Liver (tissue), 9 donors: ENCODE data around the gene PUS1. TPM values are rescaled to one million over a fixed set of nuclear protein-coding genes. Genes with fewer than 3 reads are reported as not detected.

Experiments
- DNase-seq: peaks from one replicate; pipeline ENCODE4 v3.0.0-alpha.2; 2017; ENCODE audit warnings: low spot score
- H3K27ac ChIP-seq, 2 donors: one replicate each; pipeline ENCODE4 v1.7.0; 2013; ENCODE audit warnings: inconsistent platforms in 2 of 2, low read length in 2 of 2, control low read depth in 1 of 2, low read depth in 1 of 2, mild to moderate bottlenecking in 1 of 2
- H3K27me3 ChIP-seq, 4 donors: one replicate each; pipeline versions ENCODE4 v1.6.1 to v1.7.0; 2013; ENCODE audit warnings: low read length in 3 of 4, inconsistent platforms in 1 of 4, mild to moderate bottlenecking in 1 of 4, moderate library complexity in 1 of 4; ENCODE audit not compliant: control insufficient read depth in 4 of 4, insufficient read depth in 4 of 4
- H3K36me3 ChIP-seq, 4 donors: one replicate each; pipeline versions ENCODE4 v1.6.1 to v1.7.0; 2013; ENCODE audit warnings: low read length in 3 of 4, mild to moderate bottlenecking in 3 of 4, low read depth in 1 of 4, moderate library complexity in 1 of 4; ENCODE audit not compliant: control insufficient read depth in 4 of 4, insufficient read depth in 3 of 4
- H3K4me1 ChIP-seq, 4 donors: one replicate each; pipeline versions ENCODE4 v1.6.1 to v1.7.0; 2013; ENCODE audit warnings: low read length in 3 of 4, mild to moderate bottlenecking in 3 of 4, moderate library complexity in 1 of 4; ENCODE audit not compliant: control insufficient read depth in 4 of 4, insufficient read depth in 4 of 4
- H3K4me3 ChIP-seq, 3 donors: one replicate each; pipeline versions ENCODE4 v1.6.1 to v1.7.0; 2013; ENCODE audit warnings: low read length in 3 of 3, control low read depth in 1 of 3, low read depth in 1 of 3, mild to moderate bottlenecking in 1 of 3
- H3K9ac ChIP-seq, 2 donors: one replicate each; pipeline ENCODE4 v1.7.0; 2013; ENCODE audit warnings: low read length in 2 of 2, mild to moderate bottlenecking in 2 of 2, moderate library complexity in 2 of 2, control low read depth in 1 of 2, low read depth in 1 of 2
- H3K9me3 ChIP-seq, 4 donors: one replicate each; pipeline versions ENCODE4 v1.6.1 to v1.7.0; 2013; ENCODE audit warnings: low read length in 3 of 4; ENCODE audit not compliant: control insufficient read depth in 4 of 4
- EGR1 ChIP-seq, 2 donors: IDR thresholded peaks; 2 replicates each; pipeline ENCODE4 v1.6.1; 2016 to 2018; ENCODE audit warnings: antibody characterized with exemption in 2 of 2, low read depth in 2 of 2
- FOXA2 ChIP-seq: IDR thresholded peaks from 2 replicates; pipeline ENCODE4 v1.6.1; 2016; ENCODE audit warnings: antibody characterized with exemption
- HNF4A ChIP-seq, 2 donors: conservative IDR thresholded peaks; 2 replicates each; pipeline ENCODE4 v1.6.1; 2016; ENCODE audit warnings: antibody characterized with exemption in 2 of 2, mild to moderate bottlenecking in 2 of 2
- HNF4G ChIP-seq: IDR thresholded peaks from 2 replicates; pipeline ENCODE4 v1.6.1; 2016; ENCODE audit warnings: antibody characterized with exemption
- RXRA ChIP-seq, 2 donors: IDR thresholded peaks; 2 replicates each; pipeline ENCODE4 v1.6.1; 2017 to 2018; ENCODE audit warnings: antibody characterized with exemption in 2 of 2, mild to moderate bottlenecking in 1 of 2
- SP1 ChIP-seq: IDR thresholded peaks from 2 replicates; pipeline ENCODE4 v1.6.1; 2018; ENCODE audit warnings: antibody characterized with exemption, mild to moderate bottlenecking
- TAF1 ChIP-seq: conservative IDR thresholded peaks from 2 replicates; pipeline ENCODE4 v1.6.1; 2016; ENCODE audit warnings: antibody characterized with exemption, mild to moderate bottlenecking
- WGBS: extraction: QIAGEN DNeasy Blood & Tissue Kit; methylation state at CpG from one replicate; pipeline ENCODE4 v1.1.7; 2013; 5-methylcytosine and 5-hydroxymethylcytosine counted together
- polyA plus RNA-seq, 2 donors: library from polyadenylated mRNA; stranded (reverse) in 1 of 2; unstranded in 1 of 2; fragments of 200-250 nt in 1 of 2; fragments of >200 nt in 1 of 2; fragmentation: Nextera tagmentation in 1 of 2; extraction: Ambion mirVana in 1 of 2; gene quantifications; one replicate each; pipeline versions ENCODE4 v1.2.1 to v1.2.3, GENCODE V29; 2013 to 2015
- total RNA-seq, 2 donors: library from RNA; depleted of rRNA; stranded (reverse); fragments of >200 nt; gene quantifications; one replicate each; pipeline ENCODE4 v1.2.3, GENCODE V29; 2014
- TF ChIP-seq, protein P1 (sequence below): fragments of 150-350 bp; IDR thresholded peaks from 2 replicates; pipeline ENCODE4 v1.5.1; 2017; ENCODE audit warnings: improper control_type of control experiment, low read depth, low read length; ENCODE audit not compliant: missing input control
- TF ChIP-seq, protein P2 (sequence below): IDR thresholded peaks from 2 replicates; pipeline ENCODE4 v1.6.1; 2016; ENCODE audit warnings: antibody characterized with exemption
- TF ChIP-seq, protein P3 (sequence below): IDR thresholded peaks from 2 replicates; pipeline ENCODE4 v1.6.1; 2016; ENCODE audit warnings: antibody characterized with exemption, mild to moderate bottlenecking
- TF ChIP-seq, protein P4 (sequence below): IDR thresholded peaks from 2 replicates; pipeline ENCODE4 v1.6.1; 2016; ENCODE audit warnings: antibody characterized with exemption
- donor health status: healthy.
- donor health status: healthy.
- donor health status: healthy.
- donor health status: healthy.
- donor health status: healthy.

The PUS1 gene
- total and polyA plus RNA-seq, 4 donors, result 6.1 to 24.4 (median 10.7) TPM

DNA sequence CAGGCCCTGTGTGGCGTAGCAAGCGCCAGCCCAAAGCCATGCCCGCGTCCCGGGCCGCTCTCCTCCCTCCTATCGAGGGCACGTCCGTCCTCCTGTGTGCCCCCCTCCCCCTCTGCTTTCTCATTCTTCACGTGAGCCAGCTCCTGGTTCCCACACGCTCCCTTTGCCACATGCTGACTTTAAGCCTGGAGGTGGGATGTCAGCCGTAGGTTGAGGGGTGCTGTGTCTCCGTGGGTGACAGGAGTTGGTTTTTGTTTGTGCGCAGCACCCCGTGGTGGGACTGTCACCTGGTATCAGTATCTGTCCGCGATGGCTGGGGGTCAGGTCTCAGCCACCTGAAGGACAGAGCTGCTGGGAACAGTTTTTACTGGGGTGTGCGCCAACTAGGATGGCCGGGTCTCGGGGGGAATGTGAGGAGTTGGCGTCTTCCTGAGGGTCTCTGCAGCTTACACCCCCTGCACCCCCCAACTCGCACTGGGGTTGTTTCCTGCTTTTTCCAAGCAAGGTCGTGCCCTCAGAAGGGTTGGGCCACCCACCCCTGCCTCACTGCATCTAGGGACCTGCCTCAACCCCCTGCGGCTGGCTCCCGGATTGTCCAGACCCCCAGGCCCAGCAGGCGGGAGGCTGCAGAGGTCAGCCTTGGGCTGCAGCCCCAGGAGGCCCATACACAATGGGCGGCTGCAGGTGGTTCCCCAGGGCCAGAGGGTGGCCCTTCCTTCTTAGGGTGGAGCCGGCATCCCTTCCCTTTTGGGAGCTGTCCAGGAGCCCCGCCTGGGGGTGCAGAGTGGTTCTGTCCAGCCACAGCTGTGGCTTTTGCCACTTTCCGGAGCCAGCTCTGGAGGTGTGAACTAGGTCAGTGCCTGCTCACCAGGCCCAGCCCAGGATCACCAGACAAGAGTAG lies 27.4 kb upstream of the PUS1 start:
- DNase-seq, result peak; percentile 32
- H3K27ac ChIP-seq, result no peak overlapping the region
- TF ChIP-seq TAF1, result no peak
- no peak for TF ChIP-seq SP1
- no peak for TF ChIP-seq RXRA (IDR thresholded peaks at IDR 0.05)
- TF ChIP-seq FOXA2, result no peak
- no peak for TF ChIP-seq EGR1 (IDR thresholded peaks at IDR 0.05; ENCODE audit: low read depth in 2 of 2)
- TF ChIP-seq, protein P1, sequence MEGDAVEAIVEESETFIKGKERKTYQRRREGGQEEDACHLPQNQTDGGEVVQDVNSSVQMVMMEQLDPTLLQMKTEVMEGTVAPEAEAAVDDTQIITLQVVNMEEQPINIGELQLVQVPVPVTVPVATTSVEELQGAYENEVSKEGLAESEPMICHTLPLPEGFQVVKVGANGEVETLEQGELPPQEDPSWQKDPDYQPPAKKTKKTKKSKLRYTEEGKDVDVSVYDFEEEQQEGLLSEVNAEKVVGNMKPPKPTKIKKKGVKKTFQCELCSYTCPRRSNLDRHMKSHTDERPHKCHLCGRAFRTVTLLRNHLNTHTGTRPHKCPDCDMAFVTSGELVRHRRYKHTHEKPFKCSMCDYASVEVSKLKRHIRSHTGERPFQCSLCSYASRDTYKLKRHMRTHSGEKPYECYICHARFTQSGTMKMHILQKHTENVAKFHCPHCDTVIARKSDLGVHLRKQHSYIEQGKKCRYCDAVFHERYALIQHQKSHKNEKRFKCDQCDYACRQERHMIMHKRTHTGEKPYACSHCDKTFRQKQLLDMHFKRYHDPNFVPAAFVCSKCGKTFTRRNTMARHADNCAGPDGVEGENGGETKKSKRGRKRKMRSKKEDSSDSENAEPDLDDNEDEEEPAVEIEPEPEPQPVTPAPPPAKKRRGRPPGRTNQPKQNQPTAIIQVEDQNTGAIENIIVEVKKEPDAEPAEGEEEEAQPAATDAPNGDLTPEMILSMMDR, result no peak
- TF ChIP-seq, protein P2, sequence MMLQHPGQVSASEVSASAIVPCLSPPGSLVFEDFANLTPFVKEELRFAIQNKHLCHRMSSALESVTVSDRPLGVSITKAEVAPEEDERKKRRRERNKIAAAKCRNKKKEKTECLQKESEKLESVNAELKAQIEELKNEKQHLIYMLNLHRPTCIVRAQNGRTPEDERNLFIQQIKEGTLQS, result no peak
- TF ChIP-seq HNF4A (conservative IDR thresholded peaks at IDR 0.05), result no peak
- TF ChIP-seq, protein P3, sequence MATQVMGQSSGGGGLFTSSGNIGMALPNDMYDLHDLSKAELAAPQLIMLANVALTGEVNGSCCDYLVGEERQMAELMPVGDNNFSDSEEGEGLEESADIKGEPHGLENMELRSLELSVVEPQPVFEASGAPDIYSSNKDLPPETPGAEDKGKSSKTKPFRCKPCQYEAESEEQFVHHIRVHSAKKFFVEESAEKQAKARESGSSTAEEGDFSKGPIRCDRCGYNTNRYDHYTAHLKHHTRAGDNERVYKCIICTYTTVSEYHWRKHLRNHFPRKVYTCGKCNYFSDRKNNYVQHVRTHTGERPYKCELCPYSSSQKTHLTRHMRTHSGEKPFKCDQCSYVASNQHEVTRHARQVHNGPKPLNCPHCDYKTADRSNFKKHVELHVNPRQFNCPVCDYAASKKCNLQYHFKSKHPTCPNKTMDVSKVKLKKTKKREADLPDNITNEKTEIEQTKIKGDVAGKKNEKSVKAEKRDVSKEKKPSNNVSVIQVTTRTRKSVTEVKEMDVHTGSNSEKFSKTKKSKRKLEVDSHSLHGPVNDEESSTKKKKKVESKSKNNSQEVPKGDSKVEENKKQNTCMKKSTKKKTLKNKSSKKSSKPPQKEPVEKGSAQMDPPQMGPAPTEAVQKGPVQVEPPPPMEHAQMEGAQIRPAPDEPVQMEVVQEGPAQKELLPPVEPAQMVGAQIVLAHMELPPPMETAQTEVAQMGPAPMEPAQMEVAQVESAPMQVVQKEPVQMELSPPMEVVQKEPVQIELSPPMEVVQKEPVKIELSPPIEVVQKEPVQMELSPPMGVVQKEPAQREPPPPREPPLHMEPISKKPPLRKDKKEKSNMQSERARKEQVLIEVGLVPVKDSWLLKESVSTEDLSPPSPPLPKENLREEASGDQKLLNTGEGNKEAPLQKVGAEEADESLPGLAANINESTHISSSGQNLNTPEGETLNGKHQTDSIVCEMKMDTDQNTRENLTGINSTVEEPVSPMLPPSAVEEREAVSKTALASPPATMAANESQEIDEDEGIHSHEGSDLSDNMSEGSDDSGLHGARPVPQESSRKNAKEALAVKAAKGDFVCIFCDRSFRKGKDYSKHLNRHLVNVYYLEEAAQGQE, result no peak

GRCh38 chr12:131902332-131903241 lies 26.5 kb upstream of the PUS1 start:
- DNase-seq, result peak; percentile 31
- TF ChIP-seq HNF4G, result no peak
- TF ChIP-seq, protein P4, sequence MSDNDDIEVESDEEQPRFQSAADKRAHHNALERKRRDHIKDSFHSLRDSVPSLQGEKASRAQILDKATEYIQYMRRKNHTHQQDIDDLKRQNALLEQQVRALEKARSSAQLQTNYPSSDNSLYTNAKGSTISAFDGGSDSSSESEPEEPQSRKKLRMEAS, result no peak
- Histone ChIP-seq H3K36me3 (peaks cover 0 to 12% (median 11%) of the 10 kb centered on the region in 4 donors), H3K9me3 (no peaks in the 10 kb centered on the region), H3K27me3 (no peaks in the 10 kb centered on the region), H3K4me1 (peaks cover 0 to 13% (median 3%) of the 10 kb centered on the region in 4 donors), H3K9ac (no peak overlapping the region), H3K27ac (no peak overlapping the region), H3K4me3 (no peak overlapping the region)
- 88% methylated on average over 25 of the region's 25 CpGs for WGBS

More for the DNA sequence above, 27.4 kb upstream of the PUS1 start:
- Histone ChIP-seq H3K9ac (no peak overlapping the region), H3K9me3 (no peaks in the 10 kb centered on the region), H3K4me1 (peaks cover 5 to 22% (median 8%) of the 10 kb centered on the region in 4 donors), H3K27me3 (no peaks in the 10 kb centered on the region), H3K36me3 (peaks cover 0 to 7% (median 4%) of the 10 kb centered on the region in 4 donors), H3K4me3 (no peak overlapping the region)
- WGBS, result 87% methylated on average over 30 of the region's 30 CpGs
